ENCODE results near the gene NUAK2.

Gene NUAK2

DNA sequence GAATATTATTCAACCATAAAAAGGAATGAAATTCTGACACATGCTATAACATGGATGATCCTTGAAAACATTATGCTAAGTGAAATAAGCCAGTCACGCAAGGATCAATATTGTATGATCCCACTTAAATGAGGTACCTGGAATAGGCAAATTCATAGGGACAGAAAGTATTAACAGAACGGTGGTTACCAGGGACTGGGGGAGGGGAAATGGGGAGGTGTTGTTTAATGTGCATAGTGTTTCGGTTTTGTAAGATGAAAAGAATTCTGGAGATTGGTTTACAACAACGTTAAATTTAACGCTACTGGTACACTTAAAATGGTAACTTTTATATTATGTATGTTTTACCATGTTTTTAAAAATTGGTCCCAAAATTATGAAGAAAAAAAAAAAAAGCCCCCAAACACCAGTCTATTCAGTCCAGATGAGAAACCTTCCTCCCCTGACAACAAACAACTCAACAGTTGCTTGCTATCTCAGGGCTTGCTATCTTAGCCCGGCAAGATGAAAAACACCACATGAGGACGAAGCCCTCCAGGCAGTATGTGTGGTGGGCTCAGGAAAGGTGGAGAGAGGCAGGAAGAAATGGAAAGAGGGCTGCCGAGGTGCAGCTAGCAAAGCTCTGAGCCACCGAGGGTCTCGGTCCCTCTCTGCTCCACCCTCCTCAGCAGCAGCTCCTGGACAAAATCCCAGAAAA lies 8.5 kb downstream of the NUAK2 start:
- H3K4me3 ChIP-seq (ENCODE audit: low read length): no peak overlapping the region; the same call in none of the 2 replicates
- DNase-seq (ENCODE audit: low read depth): no peak
- TF ChIP-seq, protein P1, sequence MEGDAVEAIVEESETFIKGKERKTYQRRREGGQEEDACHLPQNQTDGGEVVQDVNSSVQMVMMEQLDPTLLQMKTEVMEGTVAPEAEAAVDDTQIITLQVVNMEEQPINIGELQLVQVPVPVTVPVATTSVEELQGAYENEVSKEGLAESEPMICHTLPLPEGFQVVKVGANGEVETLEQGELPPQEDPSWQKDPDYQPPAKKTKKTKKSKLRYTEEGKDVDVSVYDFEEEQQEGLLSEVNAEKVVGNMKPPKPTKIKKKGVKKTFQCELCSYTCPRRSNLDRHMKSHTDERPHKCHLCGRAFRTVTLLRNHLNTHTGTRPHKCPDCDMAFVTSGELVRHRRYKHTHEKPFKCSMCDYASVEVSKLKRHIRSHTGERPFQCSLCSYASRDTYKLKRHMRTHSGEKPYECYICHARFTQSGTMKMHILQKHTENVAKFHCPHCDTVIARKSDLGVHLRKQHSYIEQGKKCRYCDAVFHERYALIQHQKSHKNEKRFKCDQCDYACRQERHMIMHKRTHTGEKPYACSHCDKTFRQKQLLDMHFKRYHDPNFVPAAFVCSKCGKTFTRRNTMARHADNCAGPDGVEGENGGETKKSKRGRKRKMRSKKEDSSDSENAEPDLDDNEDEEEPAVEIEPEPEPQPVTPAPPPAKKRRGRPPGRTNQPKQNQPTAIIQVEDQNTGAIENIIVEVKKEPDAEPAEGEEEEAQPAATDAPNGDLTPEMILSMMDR (conservative IDR thresholded peaks at IDR 0.05; ENCODE audit: low read length): no peak

DNA sequence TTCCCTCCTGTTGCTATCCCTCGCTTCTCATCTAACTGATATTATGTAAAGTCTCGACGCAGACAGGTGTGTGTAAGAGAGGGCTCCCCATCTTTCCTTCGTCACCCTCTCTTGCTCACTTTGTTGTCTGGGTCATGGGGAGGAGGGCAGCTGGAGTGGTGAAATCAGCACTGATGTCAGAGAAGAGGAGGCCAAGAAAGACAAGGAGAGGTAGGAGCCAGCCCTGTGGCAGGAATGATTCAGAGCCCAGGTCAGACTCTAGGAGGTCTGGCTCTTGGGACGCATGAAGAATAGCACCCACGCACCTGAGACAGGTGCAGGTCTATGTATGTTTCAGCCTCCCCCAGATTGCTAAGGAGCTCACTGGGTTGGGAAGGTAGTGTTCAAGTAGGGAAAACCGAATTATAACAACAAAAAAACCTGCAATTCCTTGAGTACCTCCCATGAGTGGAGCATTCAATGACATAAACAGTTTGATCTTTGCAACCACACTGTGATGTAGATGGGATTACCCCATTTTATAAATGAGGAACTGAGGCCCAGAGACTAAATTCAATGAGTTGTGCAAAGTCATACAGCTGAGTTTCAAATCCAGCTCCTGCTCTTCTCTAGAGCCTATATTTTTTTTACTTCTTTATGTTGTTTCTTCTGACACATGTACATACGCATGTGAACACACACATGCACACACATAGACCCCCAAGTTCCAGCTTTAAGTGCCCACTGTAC lies 10.4 kb downstream of the NUAK2 start:
- TF ChIP-seq, protein P1 (conservative IDR thresholded peaks at IDR 0.05; ENCODE audit: low read length): no peak
- H3K4me3 ChIP-seq (ENCODE audit: low read length): no peak overlapping the region
- DNase-seq (ENCODE audit: low read depth): no peak

GRCh38 chr1:205309741-205310140 lies 11.8 kb downstream of the NUAK2 start:
- no peak overlapping the region for H3K4me3 ChIP-seq (ENCODE audit: low read length)
- DNase-seq (ENCODE audit: low read depth): no peak
- TF ChIP-seq, protein P1 (conservative IDR thresholded peaks at IDR 0.05; ENCODE audit: low read length): no peak

DNA sequence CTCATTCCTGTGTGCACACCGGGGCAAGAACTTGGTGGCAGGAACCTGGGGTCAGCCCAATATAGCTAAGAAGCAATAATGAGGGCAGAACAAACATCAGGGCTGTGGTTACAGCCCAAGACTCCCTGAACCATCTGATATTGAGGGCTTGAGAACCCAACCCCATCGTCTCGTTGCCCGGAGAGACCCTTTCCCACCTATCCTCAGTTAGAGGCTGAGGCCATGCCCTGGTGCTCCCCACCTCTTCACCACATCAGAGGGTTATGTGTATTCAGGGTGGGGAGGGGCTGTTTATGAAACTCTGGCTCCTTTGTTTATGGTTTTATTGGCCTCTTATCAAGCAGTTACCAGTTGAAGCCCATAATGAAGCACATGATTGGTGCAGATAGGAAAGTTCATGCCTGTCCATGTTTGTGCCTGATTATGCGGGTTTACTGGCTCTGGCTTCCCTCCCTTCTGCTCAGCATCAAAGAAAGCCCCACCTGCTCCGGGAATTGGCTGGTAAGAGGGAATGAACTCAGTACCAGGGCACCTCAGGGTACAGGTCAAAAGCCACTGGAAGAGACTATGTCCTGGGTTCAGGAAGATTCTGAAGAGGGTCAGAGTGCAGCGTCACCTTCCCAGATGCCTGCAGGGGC lies 14.5 kb downstream of the NUAK2 start:
- no peak for DNase-seq (ENCODE audit: low read depth)
- no peak overlapping the region for H3K4me3 ChIP-seq (ENCODE audit: low read length)
- TF ChIP-seq, protein P1 (conservative IDR thresholded peaks at IDR 0.05; ENCODE audit: low read length): no peak

GRCh38 chr1:205304695-205305070 lies 16.9 kb downstream of the NUAK2 start:
- TF ChIP-seq, protein P1 (conservative IDR thresholded peaks at IDR 0.05; ENCODE audit: low read length): no peak
- H3K4me3 ChIP-seq (ENCODE audit: low read length): no peak overlapping the region
- no peak for DNase-seq (ENCODE audit: low read depth)

DNA sequence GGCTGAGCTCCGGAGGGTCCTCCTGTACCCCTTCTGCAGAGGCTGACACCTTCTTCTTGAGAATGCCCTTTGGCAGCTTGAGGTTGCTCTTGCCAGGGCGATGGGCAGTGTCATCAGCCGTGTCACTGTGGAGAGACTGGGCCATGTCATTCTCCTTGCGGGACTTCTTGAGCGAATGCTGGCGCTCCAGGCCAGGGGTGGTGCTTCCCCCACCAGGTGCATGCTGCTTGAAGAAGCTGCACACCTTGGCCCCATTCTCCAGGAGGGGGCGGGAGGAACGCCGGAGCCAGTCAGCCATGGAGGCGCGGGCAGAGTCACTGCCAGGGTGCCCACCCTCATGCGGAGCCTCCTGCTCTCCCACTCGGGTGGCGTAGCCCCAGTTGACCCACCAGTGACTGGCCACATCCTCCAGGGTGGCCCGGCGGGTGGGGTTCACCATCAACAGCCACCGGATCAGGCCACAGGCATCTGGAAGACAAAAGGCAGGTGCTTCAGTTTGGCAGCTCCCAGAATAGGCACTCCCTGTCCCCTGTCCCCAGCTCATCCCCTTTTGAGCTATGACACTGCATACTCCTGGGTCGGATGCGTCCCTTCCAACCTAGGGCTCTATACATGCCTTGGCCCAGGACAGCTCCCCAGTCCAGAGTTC lies 17.4 kb downstream of the NUAK2 start:
- no peak for DNase-seq (ENCODE audit: low read depth)
- TF ChIP-seq, protein P1 (conservative IDR thresholded peaks at IDR 0.05; ENCODE audit: low read length): no peak

More for the DNA sequence above, 17.4 kb downstream of the NUAK2 start:
- no peak overlapping the region for H3K4me3 ChIP-seq (ENCODE audit: low read length)

Data from AG10803 (cell line).